ENCODE results near the gene SLC51B.

Gene SLC51B

GRCh38 chr15:65085990-65086679 is 40.9 kb downstream of the SLC51B start:
- peak; percentile 26 for DNase-seq (ENCODE audit: extremely low spot score)
- TF ChIP-seq, protein P1, sequence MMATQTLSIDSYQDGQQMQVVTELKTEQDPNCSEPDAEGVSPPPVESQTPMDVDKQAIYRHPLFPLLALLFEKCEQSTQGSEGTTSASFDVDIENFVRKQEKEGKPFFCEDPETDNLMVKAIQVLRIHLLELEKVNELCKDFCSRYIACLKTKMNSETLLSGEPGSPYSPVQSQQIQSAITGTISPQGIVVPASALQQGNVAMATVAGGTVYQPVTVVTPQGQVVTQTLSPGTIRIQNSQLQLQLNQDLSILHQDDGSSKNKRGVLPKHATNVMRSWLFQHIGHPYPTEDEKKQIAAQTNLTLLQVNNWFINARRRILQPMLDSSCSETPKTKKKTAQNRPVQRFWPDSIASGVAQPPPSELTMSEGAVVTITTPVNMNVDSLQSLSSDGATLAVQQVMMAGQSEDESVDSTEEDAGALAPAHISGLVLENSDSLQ (IDR thresholded peaks at IDR 0.05): no peak
- TF ChIP-seq TARDBP (IDR thresholded peaks at IDR 0.05) (no peak), FOXM1 (IDR thresholded peaks at IDR 0.05; ENCODE audit: borderline replicate concordance) (no peak), BHLHE40 (IDR thresholded peaks at IDR 0.05; ENCODE audit: borderline replicate concordance) (no peak), ZNF384 (IDR thresholded peaks at IDR 0.05) (no peak), SP1 (IDR thresholded peaks at IDR 0.05) (no peak), SUZ12 (IDR thresholded peaks at IDR 0.05) (no peak), FOXK2 (IDR thresholded peaks at IDR 0.05) (no peak), HDGF (IDR thresholded peaks at IDR 0.05; ENCODE audit: borderline replicate concordance) (no peak), FOXA1 (IDR thresholded peaks at IDR 0.05) (no peak), CTBP1 (IDR thresholded peaks at IDR 0.05; ENCODE audit: borderline replicate concordance) (no peak), L3MBTL2 (conservative IDR thresholded peaks at IDR 0.05) (no peak), ELF4 (IDR thresholded peaks at IDR 0.05) (no peak), ARNT (IDR thresholded peaks at IDR 0.05) (no peak), LEF1 (IDR thresholded peaks at IDR 0.05; ENCODE audit: borderline replicate concordance) (no peak), NFRKB (IDR thresholded peaks at IDR 0.05) (no peak)
- POLR2A ChIA-PET: no interaction called here
- CTCF ChIA-PET: interaction anchor here (0.6 to 1.8 kb wide), 5 partner anchors 31 to 358 kb away, joined by 3 to 12 read pairs (median 4); no protein-coding TSS in a partner anchor

DNA sequence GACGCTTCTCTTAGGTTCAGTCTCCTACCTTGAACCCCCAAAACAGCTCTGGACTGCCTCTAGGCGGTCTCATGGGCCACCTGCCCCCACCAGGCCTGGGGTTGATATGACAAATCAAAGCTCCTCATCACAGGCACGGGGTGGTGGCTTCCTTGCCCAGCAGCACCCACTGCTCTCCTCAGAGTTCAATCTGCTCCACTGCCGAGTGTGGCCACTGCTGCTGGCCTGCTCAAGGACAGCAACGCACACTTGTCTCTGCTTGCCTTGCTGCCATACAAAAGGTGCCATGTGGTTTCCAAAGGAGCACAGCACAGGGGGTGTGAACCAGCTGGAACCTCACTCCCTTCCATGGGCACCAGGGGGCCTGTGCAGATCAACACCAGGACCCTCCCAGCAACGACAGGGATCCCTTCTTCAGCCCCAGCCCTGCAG is 41.5 kb downstream of the SLC51B start:
- ChIA-PET POLR2A (no interaction called here), CTCF (interaction anchor here (0.6 to 1.8 kb wide), 3 partner anchors 31 to 359 kb away, joined by 3 to 12 read pairs (median 4); no protein-coding TSS in a partner anchor)
- no peak for DNase-seq (ENCODE audit: extremely low spot score)
- no peak for TF ChIP-seq LEF1 (IDR thresholded peaks at IDR 0.05; ENCODE audit: borderline replicate concordance)
- TF ChIP-seq, protein P1 (IDR thresholded peaks at IDR 0.05): no peak
- no peak for TF ChIP-seq ZNF384 (IDR thresholded peaks at IDR 0.05)
- TF ChIP-seq L3MBTL2 (conservative IDR thresholded peaks at IDR 0.05): no peak
- no peak for TF ChIP-seq SP1 (IDR thresholded peaks at IDR 0.05)
- TF ChIP-seq FOXM1 (IDR thresholded peaks at IDR 0.05; ENCODE audit: borderline replicate concordance): no peak
- no peak for TF ChIP-seq CTBP1 (IDR thresholded peaks at IDR 0.05; ENCODE audit: borderline replicate concordance)
- no peak for TF ChIP-seq SUZ12 (IDR thresholded peaks at IDR 0.05)

- no peak for TF ChIP-seq ARNT (IDR thresholded peaks at IDR 0.05)
- TF ChIP-seq HDGF (IDR thresholded peaks at IDR 0.05; ENCODE audit: borderline replicate concordance): no peak
- no peak for TF ChIP-seq SUZ12 (IDR thresholded peaks at IDR 0.05)
- no peak for TF ChIP-seq SP1 (IDR thresholded peaks at IDR 0.05)
- no peak for TF ChIP-seq NFRKB (IDR thresholded peaks at IDR 0.05)
- DNase-seq (ENCODE audit: extremely low spot score): no peak
- CTCF ChIA-PET: interaction anchor here (0.6 to 1.8 kb wide), 3 partner anchors 22 to 54 kb away, joined by 3 to 12 read pairs (median 4); no protein-coding TSS in a partner anchor
- POLR2A ChIA-PET: no interaction called here
These were observed 42.2 kb downstream of the SLC51B start for GRCh38 chr15:65087411-65087810.

GRCh38 chr15:65087873-65088642 is 42.9 kb downstream of the SLC51B start:
- no peak for DNase-seq (ENCODE audit: extremely low spot score)
- CTCF ChIA-PET: interaction anchor here (0.6 to 1.8 kb wide), 3 partner anchors 23 to 54 kb away, joined by 3 to 12 read pairs (median 4); no protein-coding TSS in a partner anchor
- no peak for TF ChIP-seq ZNF384 (IDR thresholded peaks at IDR 0.05)
- no peak for TF ChIP-seq BHLHE40 (IDR thresholded peaks at IDR 0.05; ENCODE audit: borderline replicate concordance)
- TF ChIP-seq ELF4 (IDR thresholded peaks at IDR 0.05): no peak
- no peak for TF ChIP-seq ARNT (IDR thresholded peaks at IDR 0.05)
- TF ChIP-seq FOXK2 (IDR thresholded peaks at IDR 0.05): no peak
- TF ChIP-seq SP1 (IDR thresholded peaks at IDR 0.05): no peak
- TF ChIP-seq FOXA1 (IDR thresholded peaks at IDR 0.05): no peak
- TF ChIP-seq, protein P1 (IDR thresholded peaks at IDR 0.05): no peak
- TF ChIP-seq FOXM1 (IDR thresholded peaks at IDR 0.05; ENCODE audit: borderline replicate concordance): no peak
- TF ChIP-seq TARDBP (IDR thresholded peaks at IDR 0.05): no peak
- no peak for TF ChIP-seq CTBP1 (IDR thresholded peaks at IDR 0.05; ENCODE audit: borderline replicate concordance)
- no peak for TF ChIP-seq LEF1 (IDR thresholded peaks at IDR 0.05; ENCODE audit: borderline replicate concordance)
- no peak for TF ChIP-seq NFRKB (IDR thresholded peaks at IDR 0.05)
- no peak for TF ChIP-seq HDGF (IDR thresholded peaks at IDR 0.05; ENCODE audit: borderline replicate concordance)
- TF ChIP-seq SUZ12 (IDR thresholded peaks at IDR 0.05): no peak
- TF ChIP-seq L3MBTL2 (conservative IDR thresholded peaks at IDR 0.05): no peak
- POLR2A ChIA-PET: no interaction called here

GRCh38 chr15:65088643-65089021 is 43.4 kb downstream of the SLC51B start:
- POLR2A ChIA-PET: no interaction called here
- CTCF ChIA-PET: interaction anchor here (0.8 kb wide), 1 partner anchor 13 kb away, joined by 3 read pairs; no protein-coding TSS in a partner anchor
- no peak for TF ChIP-seq TARDBP (IDR thresholded peaks at IDR 0.05)
- TF ChIP-seq ARNT (IDR thresholded peaks at IDR 0.05): no peak
- no peak for TF ChIP-seq BHLHE40 (IDR thresholded peaks at IDR 0.05; ENCODE audit: borderline replicate concordance)
- TF ChIP-seq FOXK2 (IDR thresholded peaks at IDR 0.05): no peak
- TF ChIP-seq ZNF384 (IDR thresholded peaks at IDR 0.05): no peak
- no peak for DNase-seq (ENCODE audit: extremely low spot score)

All from HEK293T (cell line).